SK-N-SH treated with all-trans-retinoic acid at 6 μM for 48 hours (cell line): ENCODE data around the gene WASHC4.

Experiments
- ATAC-seq: fragments of 200-7000 bp; cut with Tn5 transposase; 3 replicates; pipeline ENCODE4 v1.9.1; 2020; ENCODE audit warnings: mild to moderate bottlenecking, moderate library complexity
- ARNTL ChIP-seq: fragments of 450-650 bp; formaldehyde crosslinking; IDR thresholded peaks from 2 replicates; pipeline ENCODE4 v1.5.0; 2020; ENCODE audit warnings: low read depth, mild to moderate bottlenecking, moderate library complexity, borderline replicate concordance
- BACH2 ChIP-seq: fragments of 250-450 bp; sonication (Bioruptor Pico); IDR thresholded peaks from 2 replicates; pipeline ENCODE4 v1.9.0; 2021; ENCODE audit warnings: mild to moderate bottlenecking, borderline replicate concordance
- CREB5 ChIP-seq: fragments of 250-450 bp; sonication (Bioruptor Pico); IDR thresholded peaks from 2 replicates; pipeline ENCODE4 v1.5.1; 2020; ENCODE audit warnings: low read depth, mild to moderate bottlenecking, moderate library complexity
- CSDC2 ChIP-seq: fragments of 250-450 bp; sonication (Bioruptor Pico); IDR thresholded peaks from 2 replicates; pipeline ENCODE4 v1.5.0; 2020; ENCODE audit warnings: mild to moderate bottlenecking, moderate library complexity
- CSRNP3 ChIP-seq: fragments of 250-450 bp; sonication (Bioruptor Pico); IDR thresholded peaks from 2 replicates; pipeline ENCODE4 v1.5.1; 2021; ENCODE audit warnings: mild to moderate bottlenecking, moderate library complexity
- ESRRG ChIP-seq: fragments of 250-450 bp; sonication (Bioruptor Pico); IDR thresholded peaks from 2 replicates; pipeline ENCODE4 v1.6.1; 2021; ENCODE audit warnings: mild to moderate bottlenecking
- GLIS3 ChIP-seq: fragments of 250-450 bp; sonication (Bioruptor Pico); IDR thresholded peaks from 2 replicates; pipeline ENCODE4 v1.5.0; 2020; ENCODE audit warnings: mild to moderate bottlenecking, moderate library complexity
- ISL1 ChIP-seq: fragments of 250-450 bp; sonication (Bioruptor Pico); IDR thresholded peaks from 2 replicates; pipeline ENCODE4 v2.1.2; 2022; ENCODE audit warnings: mild to moderate bottlenecking, moderate library complexity
- OSR1 ChIP-seq: fragments of 250-450 bp; sonication (Bioruptor Pico); IDR thresholded peaks from 2 replicates; pipeline ENCODE4 v1.8.0; 2022; ENCODE audit warnings: moderate library complexity, mild to moderate bottlenecking, inconsistent platforms
- PPARA ChIP-seq: fragments of 250-450 bp; sonication (Bioruptor Pico); IDR thresholded peaks from 2 replicates; pipeline ENCODE4 v1.5.0; 2020; ENCODE audit warnings: mild to moderate bottlenecking, borderline replicate concordance
- RARB ChIP-seq: fragments of 250-450 bp; sonication (Bioruptor Pico); IDR thresholded peaks from 2 replicates; pipeline ENCODE4 v1.8.0; 2021; ENCODE audit warnings: mild to moderate bottlenecking, moderate library complexity
- TCF4 ChIP-seq: fragments of 250-450 bp; sonication (Bioruptor Pico); IDR thresholded peaks from 2 replicates; pipeline ENCODE4 v1.8.0; 2021; ENCODE audit warnings: mild to moderate bottlenecking, moderate library complexity, borderline replicate concordance
- TOX ChIP-seq: fragments of 250-450 bp; sonication (Bioruptor Pico); IDR thresholded peaks from 2 replicates; pipeline ENCODE4 v1.8.0; 2021; ENCODE audit warnings: mild to moderate bottlenecking, moderate library complexity, borderline replicate concordance
- TSHZ2 ChIP-seq: fragments of 250-450 bp; sonication (Bioruptor Pico); IDR thresholded peaks from 2 replicates; pipeline ENCODE4 v1.5.0; 2020; ENCODE audit warnings: mild to moderate bottlenecking, moderate library complexity
- ZC3H10 ChIP-seq: fragments of 250-450 bp; sonication (Bioruptor Pico); IDR thresholded peaks from 2 replicates; pipeline ENCODE4 v1.5.1; 2021; ENCODE audit warnings: mild to moderate bottlenecking, moderate library complexity
- ZFP3 ChIP-seq: fragments of 250-450 bp; sonication (Bioruptor Pico); IDR thresholded peaks from 2 replicates; pipeline ENCODE4 v1.5.0; 2020; ENCODE audit warnings: mild to moderate bottlenecking, moderate library complexity
- ZFP30 ChIP-seq: fragments of 450-650 bp; formaldehyde crosslinking; IDR thresholded peaks from 2 replicates; pipeline ENCODE4 v1.5.0; 2022; ENCODE audit warnings: mild to moderate bottlenecking, moderate library complexity
- ZNF565 ChIP-seq: fragments of 450-650 bp; formaldehyde crosslinking; conservative IDR thresholded peaks from 2 replicates; pipeline ENCODE4 v1.5.0; 2020; ENCODE audit warnings: low read depth, mild to moderate bottlenecking, moderate library complexity
- ZNF8 ChIP-seq: fragments of 450-650 bp; formaldehyde crosslinking; IDR thresholded peaks from 2 replicates; pipeline ENCODE4 v1.5.0; 2020; ENCODE audit warnings: mild to moderate bottlenecking, moderate library complexity
- TF ChIP-seq, protein P1 (sequence below): fragments of 250-450 bp; sonication (Bioruptor Pico); IDR thresholded peaks from 2 replicates; pipeline ENCODE4 v1.8.0; 2020; ENCODE audit warnings: mild to moderate bottlenecking, moderate library complexity, borderline replicate concordance
- TF ChIP-seq, protein P2 (sequence below): fragments of 250-450 bp; sonication (Bioruptor Pico); IDR thresholded peaks from 2 replicates; pipeline ENCODE4 v1.8.0; 2021; ENCODE audit warnings: low read depth, mild to moderate bottlenecking, moderate library complexity, borderline replicate concordance

WASHC4 gene

GRCh38 chr12:105084251-105085250 is 23.0 kb upstream of the WASHC4 start, which contains the start of gene ALDH1L2:
TSS of gene ALDH1L2 (minus strand) at chr12:105084458. CDS start at chr12:105084436, 22 bp downstream.
- TF ChIP-seq ESRRG (CRISPR knock-in tag) (no peak), ZNF8 (CRISPR knock-in tag) (no peak), ZC3H10 (CRISPR knock-in tag) (no peak), ZFP3 (CRISPR knock-in tag) (no peak), ZNF565 (CRISPR knock-in tag) (no peak), GLIS3 (no peak), CSRNP3 (no peak), PPARA (CRISPR knock-in tag) (no peak), OSR1 (CRISPR knock-in tag) (no peak), TSHZ2 (CRISPR knock-in tag) (no peak), BACH2 (CRISPR knock-in tag) (no peak), RARB (no peak), CSDC2 (CRISPR knock-in tag) (no peak), TCF4 (CRISPR knock-in tag) (no peak), CREB5 (no peak), ARNTL (CRISPR knock-in tag) (no peak)
- TF ChIP-seq, protein P1, sequence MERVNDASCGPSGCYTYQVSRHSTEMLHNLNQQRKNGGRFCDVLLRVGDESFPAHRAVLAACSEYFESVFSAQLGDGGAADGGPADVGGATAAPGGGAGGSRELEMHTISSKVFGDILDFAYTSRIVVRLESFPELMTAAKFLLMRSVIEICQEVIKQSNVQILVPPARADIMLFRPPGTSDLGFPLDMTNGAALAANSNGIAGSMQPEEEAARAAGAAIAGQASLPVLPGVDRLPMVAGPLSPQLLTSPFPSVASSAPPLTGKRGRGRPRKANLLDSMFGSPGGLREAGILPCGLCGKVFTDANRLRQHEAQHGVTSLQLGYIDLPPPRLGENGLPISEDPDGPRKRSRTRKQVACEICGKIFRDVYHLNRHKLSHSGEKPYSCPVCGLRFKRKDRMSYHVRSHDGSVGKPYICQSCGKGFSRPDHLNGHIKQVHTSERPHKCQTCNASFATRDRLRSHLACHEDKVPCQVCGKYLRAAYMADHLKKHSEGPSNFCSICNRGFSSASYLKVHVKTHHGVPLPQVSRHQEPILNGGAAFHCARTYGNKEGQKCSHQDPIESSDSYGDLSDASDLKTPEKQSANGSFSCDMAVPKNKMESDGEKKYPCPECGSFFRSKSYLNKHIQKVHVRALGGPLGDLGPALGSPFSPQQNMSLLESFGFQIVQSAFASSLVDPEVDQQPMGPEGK (CRISPR knock-in tag) = no peak
- TF ChIP-seq, protein P2, sequence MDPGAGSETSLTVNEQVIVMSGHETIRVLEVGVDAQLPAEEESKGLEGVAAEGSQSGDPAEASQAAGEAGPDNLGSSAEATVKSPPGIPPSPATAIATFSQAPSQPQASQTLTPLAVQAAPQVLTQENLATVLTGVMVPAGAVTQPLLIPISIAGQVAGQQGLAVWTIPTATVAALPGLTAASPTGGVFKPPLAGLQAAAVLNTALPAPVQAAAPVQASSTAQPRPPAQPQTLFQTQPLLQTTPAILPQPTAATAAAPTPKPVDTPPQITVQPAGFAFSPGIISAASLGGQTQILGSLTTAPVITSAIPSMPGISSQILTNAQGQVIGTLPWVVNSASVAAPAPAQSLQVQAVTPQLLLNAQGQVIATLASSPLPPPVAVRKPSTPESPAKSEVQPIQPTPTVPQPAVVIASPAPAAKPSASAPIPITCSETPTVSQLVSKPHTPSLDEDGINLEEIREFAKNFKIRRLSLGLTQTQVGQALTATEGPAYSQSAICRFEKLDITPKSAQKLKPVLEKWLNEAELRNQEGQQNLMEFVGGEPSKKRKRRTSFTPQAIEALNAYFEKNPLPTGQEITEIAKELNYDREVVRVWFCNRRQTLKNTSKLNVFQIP (CRISPR knock-in tag) = no peak
- ATAC-seq = peak; percentile 98

DNA sequence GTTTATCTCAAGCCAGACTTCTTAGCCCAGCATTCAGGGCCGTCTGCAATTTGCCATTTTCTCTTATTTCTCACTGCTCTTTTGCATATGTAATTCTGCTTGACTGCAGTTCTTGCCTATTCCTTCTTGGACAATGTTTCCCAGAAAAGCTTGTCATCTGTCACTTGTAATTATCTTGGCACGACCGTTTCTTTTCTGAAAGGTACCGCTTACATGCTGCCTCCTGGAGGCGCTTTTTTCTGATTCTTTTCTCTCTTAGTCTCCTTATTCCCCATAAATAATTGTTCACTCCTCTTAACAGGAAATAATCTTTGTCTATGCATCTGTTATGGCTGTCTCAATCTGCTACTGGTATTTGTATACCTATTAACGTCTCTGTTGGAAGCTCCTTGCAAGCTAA is 22.0 kb upstream of the WASHC4 start:
- ATAC-seq = no peak
- no peak for TF ChIP-seq ZFP30 (CRISPR knock-in tag)
- no peak for TF ChIP-seq ZNF8 (CRISPR knock-in tag)
- TF ChIP-seq, protein P1 (CRISPR knock-in tag) = no peak
- TF ChIP-seq, protein P2 (CRISPR knock-in tag) = no peak
- no peak for TF ChIP-seq PPARA (CRISPR knock-in tag)
- no peak for TF ChIP-seq ISL1 (CRISPR knock-in tag)
- TF ChIP-seq OSR1 (CRISPR knock-in tag) = no peak
- TF ChIP-seq ZFP3 (CRISPR knock-in tag) = no peak
- no peak for TF ChIP-seq CSDC2 (CRISPR knock-in tag)
- no peak for TF ChIP-seq TOX (CRISPR knock-in tag)
- TF ChIP-seq ARNTL (CRISPR knock-in tag) = no peak
- no peak for TF ChIP-seq ZC3H10 (CRISPR knock-in tag)
- no peak for TF ChIP-seq GLIS3
- no peak for TF ChIP-seq CREB5
- TF ChIP-seq CSRNP3 = no peak
